ENCODE data around the gene LUC7L.
"Not testable (repeated sequence)": the region's sequence is repeated elsewhere in the genome, so short reads cannot be mapped to it uniquely, and the experiment has no call there.

- not testable (repeated sequence) for TF ChIP-seq CTCF (IDR thresholded peaks at IDR 0.05 in 4 of 5, conservative IDR thresholded peaks at IDR 0.05 in 1 of 5); POLR2A (IDR thresholded peaks at IDR 0.05)
These were observed 75.6 kb downstream of the LUC7L start for GRCh38 chr16:153550-154216.

Measured in gastrocnemius medialis (tissue), 4 donors.